GM12878 (cell line): ENCODE measurements around the gene CCR7. TPM values are rescaled to one million over a fixed set of nuclear protein-coding genes. Genes with fewer than 3 reads are reported as not detected.

ENCODE experiments used
- BMI1 ChIP-seq: fragments of 450-650 bp; IDR thresholded peaks from 2 replicates; pipeline ENCODE4 v1.6.1; 2016; ENCODE audit warnings: mild to moderate bottlenecking, moderate library complexity, borderline replicate concordance
- CBX5 ChIP-seq: sonication (generic); IDR thresholded peaks from 2 replicates; pipeline ENCODE4 v1.6.1; 2016; ENCODE audit warnings: low read depth, moderate library complexity, mild to moderate bottlenecking, inconsistent platforms
- CREB1 ChIP-seq: IDR thresholded peaks from 2 replicates; pipeline ENCODE4 v1.6.1; 2012; ENCODE audit warnings: low read depth, mild to moderate bottlenecking, inconsistent platforms
- CREM ChIP-seq: IDR thresholded peaks from 2 replicates; pipeline ENCODE4 v1.6.1; 2014; ENCODE audit warnings: antibody characterized with exemption, low read depth
- EP300 ChIP-seq, 2 experiments: fragments of 150-350 bp in 1 of 2; IDR thresholded peaks; 2 replicates each; pipeline ENCODE4 v1.6.1; 2011 to 2012; ENCODE audit warnings: low read depth in 2 of 2, low read length in 2 of 2, borderline replicate concordance in 1 of 2, improper control_type of control experiment in 1 of 2, inconsistent platforms in 1 of 2; ENCODE audit not compliant: control insufficient read depth in 1 of 2
- LARP7 ChIP-seq: fragments of 450-650 bp; IDR thresholded peaks from 2 replicates; pipeline ENCODE4 v1.6.1; 2017; ENCODE audit warnings: mild to moderate bottlenecking
- MEF2A ChIP-seq: IDR thresholded peaks from 2 replicates; pipeline ENCODE4 v1.6.1; 2011; ENCODE audit warnings: low read depth, mild to moderate bottlenecking, low read length, moderate library complexity; ENCODE audit not compliant: insufficient read depth
- MEF2B ChIP-seq: fragments of 450-650 bp; IDR thresholded peaks from 2 replicates; pipeline ENCODE4 v1.6.1; 2018; ENCODE audit warnings: mild to moderate bottlenecking, moderate library complexity; ENCODE audit not compliant: partially characterized antibody, poor library complexity, severe bottlenecking
- MTA3 ChIP-seq: IDR thresholded peaks from 2 replicates; pipeline ENCODE4 v1.6.1; 2012; ENCODE audit warnings: low read length, inconsistent platforms, borderline replicate concordance
- MXI1 ChIP-seq: fragments of 150-350 bp; IDR thresholded peaks from 2 replicates; pipeline ENCODE4 v1.6.1; 2011; ENCODE audit warnings: low read depth, mild to moderate bottlenecking, inconsistent platforms, low read length, improper control_type of control experiment
- PAX5 ChIP-seq: IDR thresholded peaks from 2 replicates; pipeline ENCODE4 v1.6.1; 2011; ENCODE audit warnings: low read depth, low read length, borderline replicate concordance
- RUNX3 ChIP-seq: IDR thresholded peaks from 2 replicates; pipeline ENCODE4 v1.6.1; 2012; ENCODE audit warnings: low read length, inconsistent platforms
- ZZZ3 ChIP-seq: IDR thresholded peaks from 2 replicates; pipeline ENCODE4 v1.6.1; 2011; ENCODE audit warnings: low read depth; ENCODE audit not compliant: control insufficient read depth, insufficient read length
- polyA plus RNA-seq, 11 experiments: library from polyadenylated mRNA; depleted of rRNA in 4 of 11; unstranded in 6 of 11; stranded (reverse) in 5 of 11; fragments of >200 nt; fragmentation: Nextera tagmentation in 4 of 11; fragmentation: Illumina TruSeq in 1 of 11; extraction: Ambion mirVana in 4 of 11; extraction: Trizol in 1 of 11; gene quantifications; 1 replicate in 1 of 11; 2 replicates in 10 of 11; pipeline versions ENCODE4 v1.2.1 to v1.2.3, GENCODE V29; 2011 to 2016; ENCODE audit warnings: inconsistent platforms in 2 of 11, missing spikeins in 2 of 11, low read depth in 1 of 11
- total RNA-seq, 4 experiments: library from RNA; depleted of rRNA in 3 of 4; stranded (reverse); fragments of >200 nt in 3 of 4; fragmentation: Illumina TruSeq in 1 of 4; extraction: Trizol in 1 of 4; gene quantifications; 2 replicates each; pipeline versions ENCODE4 v1.2.1 to v1.2.3, GENCODE V29; 2013 to 2021
- TF ChIP-seq, protein P1 (sequence below): fragments of 450-650 bp; IDR thresholded peaks from 2 replicates; pipeline ENCODE4 v1.6.1; 2016; ENCODE audit warnings: mild to moderate bottlenecking
- TF ChIP-seq, protein P2 (sequence below): IDR thresholded peaks from 2 replicates; pipeline ENCODE4 v1.6.1; 2012; ENCODE audit warnings: low read length, inconsistent platforms
- TF ChIP-seq, protein P3 (sequence below): IDR thresholded peaks from 2 replicates; pipeline ENCODE4 v1.6.1; 2011; ENCODE audit warnings: borderline replicate concordance, low read depth, mild to moderate bottlenecking, moderate library complexity, mixed read lengths, low read length; ENCODE audit not compliant: insufficient read depth; ENCODE audit errors: extremely low read length

Gene CCR7
- total and polyA plus RNA-seq, 10 of the 15 experiments (the other 5 are each of a cell fraction or from before 2014, with no cell fraction given), result 131 to 1,171 (median 260) TPM

- TF ChIP-seq PAX5 (peak; percentile 1; the same call in 1 of the 2 replicates), BMI1 (peak; percentile 92), MXI1 (peak; percentile 45; the same call in 1 of the 2 replicates), LARP7 (peak; percentile 13; the same call in 1 of the 2 replicates), RUNX3 (peak; percentile 66; the same call in 1 of the 2 replicates), MEF2B (peak; percentile 63), MTA3 (no peak), CREM (peak; percentile 58; the same call in 1 of the 2 replicates), EP300 (IDR thresholded peaks at IDR 0.05; ENCODE audit: borderline replicate concordance in 1 of 2, control insufficient read depth in 1 of 2, low read depth in 2 of 2, low read length in 2 of 2) (peak; percentile 33 to 73; a peak in 3 of 4 replicates), MEF2A (0 out of 2 replicates have a peak, but pooled peaks have one; percentile 48), ZZZ3 (no peak), CREB1 (peak; percentile 65), CBX5 (no peak)
- TF ChIP-seq, protein P1, sequence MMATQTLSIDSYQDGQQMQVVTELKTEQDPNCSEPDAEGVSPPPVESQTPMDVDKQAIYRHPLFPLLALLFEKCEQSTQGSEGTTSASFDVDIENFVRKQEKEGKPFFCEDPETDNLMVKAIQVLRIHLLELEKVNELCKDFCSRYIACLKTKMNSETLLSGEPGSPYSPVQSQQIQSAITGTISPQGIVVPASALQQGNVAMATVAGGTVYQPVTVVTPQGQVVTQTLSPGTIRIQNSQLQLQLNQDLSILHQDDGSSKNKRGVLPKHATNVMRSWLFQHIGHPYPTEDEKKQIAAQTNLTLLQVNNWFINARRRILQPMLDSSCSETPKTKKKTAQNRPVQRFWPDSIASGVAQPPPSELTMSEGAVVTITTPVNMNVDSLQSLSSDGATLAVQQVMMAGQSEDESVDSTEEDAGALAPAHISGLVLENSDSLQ, result peak; percentile 36; the same call in 1 of the 2 replicates
- TF ChIP-seq, protein P2, sequence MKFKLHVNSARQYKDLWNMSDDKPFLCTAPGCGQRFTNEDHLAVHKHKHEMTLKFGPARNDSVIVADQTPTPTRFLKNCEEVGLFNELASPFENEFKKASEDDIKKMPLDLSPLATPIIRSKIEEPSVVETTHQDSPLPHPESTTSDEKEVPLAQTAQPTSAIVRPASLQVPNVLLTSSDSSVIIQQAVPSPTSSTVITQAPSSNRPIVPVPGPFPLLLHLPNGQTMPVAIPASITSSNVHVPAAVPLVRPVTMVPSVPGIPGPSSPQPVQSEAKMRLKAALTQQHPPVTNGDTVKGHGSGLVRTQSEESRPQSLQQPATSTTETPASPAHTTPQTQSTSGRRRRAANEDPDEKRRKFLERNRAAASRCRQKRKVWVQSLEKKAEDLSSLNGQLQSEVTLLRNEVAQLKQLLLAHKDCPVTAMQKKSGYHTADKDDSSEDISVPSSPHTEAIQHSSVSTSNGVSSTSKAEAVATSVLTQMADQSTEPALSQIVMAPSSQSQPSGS, result no peak
- TF ChIP-seq, protein P3, sequence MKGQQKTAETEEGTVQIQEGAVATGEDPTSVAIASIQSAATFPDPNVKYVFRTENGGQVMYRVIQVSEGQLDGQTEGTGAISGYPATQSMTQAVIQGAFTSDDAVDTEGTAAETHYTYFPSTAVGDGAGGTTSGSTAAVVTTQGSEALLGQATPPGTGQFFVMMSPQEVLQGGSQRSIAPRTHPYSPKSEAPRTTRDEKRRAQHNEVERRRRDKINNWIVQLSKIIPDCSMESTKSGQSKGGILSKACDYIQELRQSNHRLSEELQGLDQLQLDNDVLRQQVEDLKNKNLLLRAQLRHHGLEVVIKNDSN, result peak; percentile 77
Measured at GRCh38 chr17:40542558-40543411, 22.5 kb downstream of the CCR7 start (continued).
